DMS153 treated with DMSO at 0.1 percent for 48 hours (cell line): ENCODE results near the gene ADAP1.
"Not testable (repeated sequence)": the region's sequence is repeated elsewhere in the genome, so short reads cannot be mapped to it uniquely, and the experiment has no call there.

Experiments used
- DNase-seq: peaks from one replicate; lab custom pipeline; 2025; ENCODE audit not compliant: unreplicated experiment; lab: John Stamatoyannopoulos, UW

ADAP1 gene

GRCh38 chr7:940599-941408 lies 13.7 kb downstream of the ADAP1 start:
- no peak for DNase-seq

DNA sequence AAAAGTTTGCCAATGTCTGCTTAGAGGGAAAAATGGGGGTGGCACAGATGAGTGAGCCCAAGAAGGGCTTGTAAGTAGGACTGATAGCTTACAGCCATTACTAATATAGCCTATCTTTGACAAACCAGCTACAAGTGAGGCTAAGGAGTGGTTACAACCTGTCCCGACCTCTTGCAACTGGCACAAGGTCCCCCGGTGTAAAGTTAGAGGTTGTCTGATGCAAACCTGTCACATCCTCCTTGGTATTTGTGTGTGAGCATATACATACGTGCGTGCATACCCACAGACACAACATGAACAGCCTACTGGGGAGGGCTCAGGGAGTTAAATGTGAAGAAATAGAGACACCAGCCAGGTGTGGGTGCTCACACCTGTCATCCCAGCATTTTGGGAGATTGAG lies 14.6 kb downstream of the ADAP1 start:
- no peak for DNase-seq

- no peak for DNase-seq
Measured at GRCh38 chr7:938546-939185, 15.8 kb downstream of the ADAP1 start.

- no peak for DNase-seq
Measured at GRCh38 chr7:937856-938484, 16.5 kb downstream of the ADAP1 start.

DNA sequence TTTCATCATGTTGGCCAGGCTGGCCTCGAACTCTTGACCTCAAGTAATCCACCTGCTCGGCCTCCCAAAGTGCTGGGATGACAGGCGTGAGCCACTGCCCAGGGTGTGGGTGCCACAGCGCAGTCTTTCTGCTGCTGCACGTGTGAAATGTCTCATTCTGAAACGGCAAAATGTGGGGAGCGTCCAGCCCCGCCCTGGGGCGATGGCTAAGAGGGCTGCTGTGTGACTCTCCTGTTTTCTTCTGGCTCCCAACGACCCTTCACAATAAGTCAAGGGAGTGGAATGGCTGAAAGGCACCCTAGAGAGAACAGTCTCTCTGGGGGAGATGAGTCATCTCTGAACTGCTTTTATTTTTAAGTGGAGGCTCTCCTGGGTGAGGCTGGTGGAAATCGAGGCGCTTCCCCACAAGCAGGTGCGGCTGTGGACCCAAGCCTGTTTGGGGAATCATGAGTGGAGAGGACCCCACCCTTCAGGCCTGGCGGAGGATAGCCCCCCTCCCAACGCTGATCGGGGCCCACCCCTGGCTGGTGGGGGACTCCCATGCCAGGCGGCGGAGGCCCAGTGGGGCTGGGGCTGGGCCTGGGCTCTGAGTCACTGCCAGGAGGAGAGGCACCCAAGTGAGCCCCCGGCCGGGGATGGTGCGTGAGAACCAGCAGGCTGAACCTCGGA lies 18.0 kb downstream of the ADAP1 start:
- no peak for DNase-seq

GRCh38 chr7:935874-936385 lies 18.6 kb downstream of the ADAP1 start:
- DNase-seq, result no peak

DNA sequence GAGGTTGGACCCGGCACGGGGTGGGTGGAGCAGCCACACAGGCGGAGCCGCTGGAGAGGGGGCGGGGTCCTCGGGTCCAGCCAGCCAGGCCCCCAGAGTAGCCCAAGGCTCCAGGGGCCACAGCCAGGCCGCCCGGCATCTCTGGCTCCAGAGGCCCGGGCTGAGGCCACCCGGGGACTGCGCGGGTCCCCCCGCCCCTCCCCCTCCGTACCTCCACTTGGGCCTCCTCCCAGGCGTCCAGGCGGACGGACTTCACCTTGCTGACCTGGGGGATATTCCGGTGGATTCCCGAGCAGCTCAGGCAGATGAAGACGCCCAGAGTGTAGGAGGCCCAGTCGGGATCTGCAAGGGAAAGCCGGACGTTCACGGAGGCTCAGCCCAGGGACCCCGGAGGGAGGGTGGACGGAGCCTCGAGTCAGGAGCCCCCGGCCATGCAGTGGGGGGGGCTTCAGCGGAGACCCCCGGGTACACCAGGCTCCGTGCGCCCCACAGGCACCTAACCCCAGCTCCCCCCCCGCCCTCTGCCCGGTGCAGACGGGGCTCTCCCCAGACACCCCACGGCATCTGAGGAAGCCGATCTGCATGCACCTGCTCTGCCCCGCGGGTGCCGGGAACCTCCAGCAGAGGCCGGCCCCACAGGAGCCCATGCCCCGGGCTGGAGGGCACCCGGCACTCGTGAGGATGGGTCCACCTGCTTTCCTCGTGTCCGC lies 19.2 kb downstream of the ADAP1 start:
- DNase-seq, result no peak

DNA sequence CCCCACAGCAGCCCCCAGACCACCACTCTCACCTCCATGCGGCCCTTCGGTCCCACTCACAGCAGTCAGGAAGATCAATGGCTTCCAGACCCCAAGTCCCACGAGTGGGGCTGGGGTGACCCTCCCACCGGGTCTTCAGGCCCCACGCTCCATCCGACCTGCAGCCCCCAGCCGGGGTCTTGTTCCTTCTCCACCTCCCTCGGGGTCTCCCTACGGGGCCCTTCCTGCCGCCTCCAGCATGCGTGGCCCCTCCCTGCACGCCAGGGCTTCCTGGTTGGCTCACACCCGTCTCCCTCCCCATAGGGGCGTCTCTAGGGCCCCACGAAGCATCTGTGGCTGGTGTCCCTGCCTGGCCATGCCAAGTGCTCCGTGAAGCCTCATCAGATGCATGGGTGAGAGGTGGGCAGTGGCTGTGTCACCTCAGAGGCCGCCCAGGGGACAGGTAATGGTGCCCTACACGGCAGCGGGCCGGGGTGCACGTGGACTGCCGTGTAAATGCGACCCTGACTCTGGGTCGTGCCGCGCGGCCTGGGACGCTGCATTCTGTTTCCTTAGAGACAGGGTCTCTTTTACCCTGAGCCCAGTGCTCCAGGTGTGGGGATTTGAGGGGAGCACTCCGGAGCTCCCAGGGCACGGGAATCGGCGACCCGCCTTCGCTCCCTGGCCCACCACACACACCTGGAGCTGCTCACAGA lies 19.9 kb downstream of the ADAP1 start:
- no peak for DNase-seq

GRCh38 chr7:932651-932975 lies 21.9 kb downstream of the ADAP1 start:
- no peak for DNase-seq

- no peak for DNase-seq
Measured at GRCh38 chr7:931871-932650, 22.4 kb downstream of the ADAP1 start.

DNA sequence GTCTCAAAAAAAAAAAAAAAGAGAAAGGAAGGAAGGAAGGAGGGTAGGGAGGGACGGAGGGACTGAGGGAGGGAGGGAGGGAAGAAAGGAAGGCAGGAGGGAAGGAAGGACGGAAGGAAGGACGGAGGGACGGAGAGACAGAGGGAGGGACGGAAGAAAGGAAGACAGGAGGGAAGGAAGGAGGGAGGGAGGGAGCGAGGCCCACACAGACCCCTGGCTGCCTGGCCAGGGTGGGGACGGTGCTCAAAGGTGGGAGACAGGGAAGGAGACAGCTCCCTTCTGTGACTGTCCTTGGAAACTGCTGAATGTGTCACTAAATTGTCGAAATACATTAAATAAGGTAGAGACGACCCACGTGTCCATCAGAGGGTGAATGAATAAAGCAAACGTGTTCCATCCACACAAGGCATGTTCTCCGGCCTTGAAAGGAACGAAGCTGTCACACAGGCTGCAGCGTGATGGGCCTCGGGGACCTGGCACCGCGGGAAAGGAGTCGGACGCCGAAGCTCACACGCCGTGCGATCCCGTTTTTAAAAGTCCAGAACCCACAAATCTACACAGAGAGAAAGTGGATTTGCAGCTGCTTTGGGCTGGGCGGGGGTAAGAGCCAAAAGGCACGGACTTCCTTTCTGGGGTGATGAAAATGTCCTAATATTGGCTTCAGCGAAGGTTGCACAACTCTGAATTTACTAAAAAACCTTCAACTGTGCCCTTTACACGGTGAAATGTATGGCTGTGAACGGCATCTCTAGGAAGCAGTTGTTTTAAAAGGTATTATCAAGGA lies 23.3 kb downstream of the ADAP1 start:
- DNase-seq, result no peak

DNA sequence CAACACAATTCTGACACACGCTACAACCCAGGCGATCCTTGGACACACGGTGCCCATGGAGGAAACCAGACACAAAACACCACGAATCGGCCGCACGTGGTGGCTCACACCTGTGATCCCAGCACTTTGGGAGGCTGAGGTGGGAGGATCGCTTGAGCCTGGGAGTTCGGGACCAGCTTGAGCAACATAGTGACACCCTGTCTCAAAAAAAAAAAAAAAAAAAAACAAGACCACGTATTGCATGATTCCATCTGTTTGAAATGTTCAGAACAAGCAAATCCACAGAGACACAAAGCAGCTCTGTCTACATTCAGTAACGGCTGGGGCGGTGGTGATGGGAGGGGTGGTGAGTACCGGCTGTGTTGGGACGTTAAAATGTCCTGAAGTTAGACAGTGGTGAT lies 25.2 kb downstream of the ADAP1 start:
- no peak for DNase-seq

- no peak for DNase-seq
Measured at GRCh38 chr7:927031-927671, 27.3 kb downstream of the ADAP1 start.

DNA sequence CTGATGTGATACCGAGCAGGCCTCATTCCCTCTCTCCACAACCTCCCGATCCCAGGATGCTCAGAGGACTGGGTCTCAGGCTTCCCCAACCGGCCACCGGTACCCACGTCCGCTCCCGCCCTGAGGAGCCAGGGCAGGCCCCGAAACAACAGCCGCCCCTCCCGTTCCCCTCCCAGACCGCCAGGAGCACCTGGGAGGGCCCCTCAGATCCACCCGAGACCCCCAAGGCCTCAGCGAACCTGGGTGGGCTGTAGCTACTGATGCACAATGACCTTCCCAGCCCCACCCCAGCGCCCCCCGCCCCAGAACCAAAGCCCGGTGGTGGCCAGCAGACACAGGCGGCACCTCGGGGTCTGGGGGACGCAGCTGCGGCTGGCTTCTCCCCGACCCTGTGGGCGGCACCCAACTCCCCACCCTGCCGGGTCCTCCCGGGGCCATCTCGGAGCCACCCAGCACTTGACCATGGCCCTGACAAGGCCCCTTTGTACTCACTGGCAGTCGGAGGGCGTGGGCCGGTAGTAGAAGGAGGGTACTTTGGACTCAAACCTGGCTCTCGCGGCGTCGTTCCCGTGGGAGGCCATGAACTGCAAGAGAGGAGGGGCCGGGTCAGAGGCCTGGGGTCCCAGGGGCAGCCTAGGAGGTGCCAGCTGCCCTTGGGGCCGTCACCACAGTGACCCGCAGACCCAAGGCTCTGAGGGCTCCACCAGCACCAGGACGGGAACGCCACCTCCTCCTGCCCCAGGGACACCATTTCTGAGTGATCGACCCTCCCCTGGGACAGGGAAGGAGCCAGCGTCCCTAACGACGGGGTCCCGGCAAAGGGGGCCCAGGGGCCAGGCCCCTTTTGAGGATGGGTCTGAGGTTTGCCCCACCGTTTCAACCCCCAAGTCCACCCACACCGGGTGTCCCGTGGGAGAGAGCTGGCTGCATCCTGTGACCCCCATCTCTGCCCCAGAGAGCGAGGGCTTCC lies 28.1 kb downstream of the ADAP1 start:
- no peak for DNase-seq

DNA sequence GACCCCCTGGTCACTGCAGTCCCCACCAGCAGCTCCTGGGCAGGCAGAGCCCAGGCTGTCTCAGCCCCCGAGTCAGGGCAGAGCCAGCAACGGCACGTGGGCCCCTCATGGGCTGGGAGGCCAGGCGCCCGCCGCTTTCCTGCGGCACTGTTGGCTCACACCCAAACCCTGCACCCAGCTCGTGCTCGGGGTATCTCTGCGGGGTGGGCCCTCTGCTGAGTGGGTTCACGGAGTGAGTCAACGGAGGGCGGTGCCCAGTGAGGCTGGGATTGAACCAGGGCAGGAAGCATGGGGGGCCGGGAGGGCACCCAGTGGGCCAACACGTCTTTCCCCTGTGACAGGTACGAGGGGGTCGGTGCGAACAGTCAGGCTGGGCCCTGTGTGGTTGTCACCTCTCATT lies 28.9 kb downstream of the ADAP1 start:
- DNase-seq, result no peak

DNA sequence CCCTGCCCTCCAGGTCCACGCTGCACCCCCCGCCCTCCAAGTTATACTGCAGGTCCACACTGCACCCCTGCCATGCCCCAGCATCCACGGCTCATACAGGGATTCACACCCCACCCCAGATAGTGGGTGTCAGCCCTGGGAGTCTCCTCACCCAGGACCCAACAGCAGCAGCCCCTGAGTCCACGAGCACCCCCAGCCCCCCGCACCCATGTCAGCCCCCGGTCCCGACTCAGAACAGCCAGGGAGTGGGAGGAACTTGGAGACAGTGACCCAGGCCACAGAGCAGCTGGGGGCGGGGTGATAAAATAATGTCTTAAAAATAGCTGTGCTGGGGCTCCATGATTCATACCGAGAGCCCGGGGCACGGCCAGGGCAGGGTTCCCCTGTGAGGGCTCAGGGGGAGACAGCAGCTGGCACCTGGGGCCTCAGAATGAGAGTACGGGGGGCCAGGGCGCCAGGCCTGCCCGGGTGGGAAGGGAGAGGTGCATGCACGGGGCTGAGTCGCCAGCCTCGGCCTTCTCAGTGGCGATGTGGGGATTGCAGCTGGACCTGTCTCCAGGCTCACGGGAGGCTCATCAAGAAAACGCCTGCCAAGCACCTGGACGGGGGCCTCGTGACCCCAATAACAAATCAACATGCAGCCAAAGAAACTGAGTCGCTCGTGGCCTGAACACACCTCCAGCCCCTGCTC lies 29.8 kb downstream of the ADAP1 start:
- DNase-seq, result no peak

- DNase-seq, result not testable (repeated sequence)
Measured at GRCh38 chr7:924042-924441, 30.4 kb downstream of the ADAP1 start.
